ENCODE data around the gene RBMS3.

RBMS3 gene

GRCh38 chr3:29277249-29277648 lies 3.6 kb upstream of the RBMS3 start:
- no peak for DNase-seq (ENCODE audit: low spot score)

- DNase-seq (ENCODE audit: low spot score), result no peak
These were observed 1.6 kb upstream of the RBMS3 start for GRCh38 chr3:29279286-29279685.

GRCh38 chr3:29279806-29280205 lies 1.1 kb upstream of the RBMS3 start:
- no peak for DNase-seq (ENCODE audit: low spot score)

GRCh38 chr3:29281094-29281343 lies 148 bp downstream of the RBMS3 start:
- no peak for DNase-seq (ENCODE audit: low spot score)

- DNase-seq (ENCODE audit: low spot score), result no peak
These were observed 722 bp downstream of the RBMS3 start for GRCh38 chr3:29281344-29282241.

GRCh38 chr3:29282427-29283230 lies 1.8 kb downstream of the RBMS3 start:
- no peak for DNase-seq (ENCODE audit: low spot score)

- no peak for DNase-seq (ENCODE audit: low spot score)
These were observed 2.6 kb downstream of the RBMS3 start for GRCh38 chr3:29283231-29284119.

GRCh38 chr3:29284497-29284896 lies 3.6 kb downstream of the RBMS3 start:
- no peak for DNase-seq (ENCODE audit: low spot score)

- no peak for DNase-seq (ENCODE audit: low spot score)
These were observed 4.7 kb downstream of the RBMS3 start for GRCh38 chr3:29285471-29286071.

- DNase-seq (ENCODE audit: low spot score), result no peak
These were observed 5.8 kb downstream of the RBMS3 start for GRCh38 chr3:29286478-29287240.

GRCh38 chr3:29290596-29290995 lies 9.7 kb downstream of the RBMS3 start:
- no peak for DNase-seq (ENCODE audit: low spot score)

GRCh38 chr3:29291260-29291981 lies 10.6 kb downstream of the RBMS3 start:
- DNase-seq (ENCODE audit: low spot score), result no peak

- no peak for DNase-seq (ENCODE audit: low spot score)
These were observed 11.1 kb downstream of the RBMS3 start for GRCh38 chr3:29291982-29292363.

GRCh38 chr3:29293421-29293820 lies 12.6 kb downstream of the RBMS3 start:
- DNase-seq (ENCODE audit: low spot score), result no peak

- no peak for DNase-seq (ENCODE audit: low spot score)
These were observed 17.1 kb downstream of the RBMS3 start for GRCh38 chr3:29297998-29298397.

GRCh38 chr3:29301332-29302019 lies 20.6 kb downstream of the RBMS3 start:
- DNase-seq (ENCODE audit: low spot score), result no peak

GRCh38 chr3:29302619-29303018 lies 21.7 kb downstream of the RBMS3 start:
- no peak for DNase-seq (ENCODE audit: low spot score)

GRCh38 chr3:29307295-29307694 lies 26.4 kb downstream of the RBMS3 start:
- DNase-seq (ENCODE audit: low spot score), result no peak

GRCh38 chr3:29310865-29311264 lies 30.0 kb downstream of the RBMS3 start:
- DNase-seq (ENCODE audit: low spot score), result no peak

- DNase-seq (ENCODE audit: low spot score), result no peak
These were observed 30.9 kb downstream of the RBMS3 start for GRCh38 chr3:29311795-29312194.

Data from hepatic stellate cell (primary cell).